Transverse colon (tissue), 4 donors: ENCODE data around the gene GLIS1. TPM values are rescaled to one million over a fixed set of nuclear protein-coding genes. Genes with fewer than 3 reads are reported as not detected.

Experiments used
- DNase-seq: peaks from one replicate; pipeline ENCODE4 v3.0.0-alpha.2; 2019
- H3K27ac ChIP-seq, 4 donors: fragments of 200-600 bp; sonication (generic); 2 replicates each; pipeline ENCODE4 v1.5.1; 2016 to 2018; ENCODE audit warnings: inconsistent platforms in 4 of 4
- H3K27me3 ChIP-seq: fragments of 200-600 bp; sonication (generic); 2 replicates; pipeline ENCODE4 v1.5.1; 2017; ENCODE audit warnings: inconsistent platforms
- H3K36me3 ChIP-seq, 4 donors: fragments of 200-600 bp; sonication (generic); 2 replicates each; pipeline ENCODE4 v1.5.1; 2017 to 2019; ENCODE audit warnings: inconsistent platforms in 4 of 4
- H3K4me1 ChIP-seq, 4 donors: fragments of 200-600 bp; sonication (generic); 2 replicates each; pipeline ENCODE4 v1.5.1; 2017 to 2020; ENCODE audit warnings: inconsistent platforms in 4 of 4
- H3K4me3 ChIP-seq, 4 donors: fragments of 200-600 bp; sonication (generic); 1 replicate in 1 of 4; 2 replicates in 3 of 4; pipeline versions ENCODE4 v1.5.1 to v1.6.1; 2017 to 2019; ENCODE audit warnings: inconsistent platforms in 4 of 4
- H3K9me3 ChIP-seq, 2 donors: fragments of 200-600 bp; sonication (generic); 2 replicates each; pipeline ENCODE4 v1.5.1; 2017 to 2019; ENCODE audit warnings: inconsistent platforms in 2 of 2
- CTCF ChIP-seq, 5 experiments: fragments of 200-600 bp in 3 of 5; fragments of 450-650 bp in 2 of 5; sonication (generic) in 3 of 5; IDR thresholded peaks; 1 replicate in 2 of 5; 2 replicates in 3 of 5; pipeline ENCODE4 v1.5.1; 2016 to 2017; ENCODE audit warnings: antibody characterized with exemption in 5 of 5, inconsistent platforms in 3 of 5, mild to moderate bottlenecking in 2 of 5, moderate library complexity in 1 of 5
- EP300 ChIP-seq: sonication (generic); formaldehyde crosslinking; IDR thresholded peaks from one replicate; pipeline ENCODE4 v1.6.1; 2017; ENCODE audit warnings: antibody characterized with exemption, low read depth
- POLR2A ChIP-seq: fragments of 450-650 bp; IDR thresholded peaks from one replicate; pipeline ENCODE4 v1.6.1; 2016; ENCODE audit warnings: antibody characterized with exemption, mild to moderate bottlenecking, moderate library complexity
- POLR2AphosphoS5 ChIP-seq, 3 donors: sonication (generic); formaldehyde crosslinking; IDR thresholded peaks; one replicate each; pipeline ENCODE4 v1.6.1; 2016; ENCODE audit warnings: antibody characterized with exemption in 3 of 3
- whole genome bisulfite sequencing, 2 donors: methylation state at CpG; one replicate each; pipeline ENCODE4 v1.1.5; 2018; ENCODE audit warnings: low coverage in 1 of 2; 5-methylcytosine and 5-hydroxymethylcytosine counted together
- in situ Hi-C, 4 donors: fragments of 200-750 bp; cut with MboI; loops; one replicate each; pipeline versions ENCODE4 v1.15.0 to v1.15.1; 2017; ENCODE audit warnings: low sequenced_read_pairs in 3 of 4, low pct_ligation_motif_present in 1 of 4, low pct_unique_long_range_greater_than_20kb in 1 of 4
- intact Hi-C: fragments of 100-400 bp; cut with DNase I; formaldehyde crosslinking; loops from one replicate; pipeline ENCODE4 v1.15.1; 2023; ENCODE audit warnings: low total_unique reads
- total RNA-seq, 4 donors: library from RNA; depleted of rRNA; stranded (reverse); fragments of >200 nt; gene quantifications; one replicate each; pipeline ENCODE4 v1.1.0, GENCODE V29; 2016

Gene GLIS1
- total RNA-seq, 4 donors from 2014 or later = 0.16 to 0.75 (median 0.27) TPM; not detected in 1

- intact Hi-C loops = no loop called here
- Histone ChIP-seq H3K4me1 (no peaks in the 10 kb centered on the region), H3K4me3 (no peak overlapping the region), H3K27me3 (no peaks in the 10 kb centered on the region), H3K27ac (no peak overlapping the region), H3K9me3 (no peaks in the 10 kb centered on the region), H3K36me3 (no peaks in the 10 kb centered on the region)
- TF ChIP-seq EP300 (no peak), CTCF (IDR thresholded peaks at IDR 0.05) (no peak), POLR2A (no peak), POLR2AphosphoS5 (IDR thresholded peaks at IDR 0.05) (no peak)
- DNase-seq = no peak
- 49% methylated on average over 4 of the region's 4 CpGs; no CpG with 5 or more reads in 1 of the 2 donors for WGBS, 2 donors
- in situ Hi-C loops = no loop called here
These were observed 273.7 kb downstream of the GLIS1 start for GRCh38 chr1:53465023-53465957.

- TF ChIP-seq POLR2AphosphoS5 (IDR thresholded peaks at IDR 0.05) (no peak), EP300 (no peak), POLR2A (no peak), CTCF (IDR thresholded peaks at IDR 0.05) (no peak)
- Histone ChIP-seq H3K36me3 (no peaks in the 10 kb centered on the region), H3K4me1 (no peaks in the 10 kb centered on the region), H3K27me3 (no peaks in the 10 kb centered on the region), H3K9me3 (no peaks in the 10 kb centered on the region), H3K4me3 (no peak overlapping the region), H3K27ac (no peak overlapping the region)
- WGBS, 2 donors = 92 to 100% methylated on average over 1 to 24 of the region's 24 CpGs
- DNase-seq = no peak
- in situ Hi-C loops = no loop called here
- intact Hi-C loops = no loop called here
These were observed 274.7 kb downstream of the GLIS1 start for GRCh38 chr1:53463961-53464899.

- WGBS, 2 donors = 67 to 84% methylated on average over 1 to 11 of the region's 11 CpGs
- Histone ChIP-seq H3K4me3 (no peak overlapping the region), H3K9me3 (no peaks in the 10 kb centered on the region), H3K27ac (no peak overlapping the region), H3K4me1 (no peaks in the 10 kb centered on the region), H3K27me3 (no peaks in the 10 kb centered on the region), H3K36me3 (no peaks in the 10 kb centered on the region)
- TF ChIP-seq POLR2A (no peak), EP300 (no peak), POLR2AphosphoS5 (IDR thresholded peaks at IDR 0.05) (no peak), CTCF (IDR thresholded peaks at IDR 0.05) (no peak)
- in situ Hi-C loops (no loop called here), intact Hi-C loops (no loop called here)
- DNase-seq = no peak
These were observed 276.0 kb downstream of the GLIS1 start for GRCh38 chr1:53462769-53463501.
